Natural killer cell (primary cell): ENCODE measurements around the gene EGR1. TPM values are rescaled to one million over a fixed set of nuclear protein-coding genes. Genes with fewer than 3 reads are reported as not detected.
A peak's percentile ranks its signal among the peaks of the same experiment; 100 is the strongest.

ENCODE experiments used
- ATAC-seq, 3 donors: fragments of 150-1000 bp in 2 of 3; fragments of 200-7000 bp in 1 of 3; cut with Tn5 transposase; 1 replicate in 1 of 3; 2 replicates in 2 of 3; pipeline ENCODE4 v1.10.0; 2021; ENCODE audit warnings: mild to moderate bottlenecking in 2 of 3, moderate library complexity in 2 of 3
- DNase-seq, 2 donors: peaks; one replicate each; pipeline versions ENCODE4 v3.0.0 to v3.0.0-alpha.2; 2013 to 2021; ENCODE audit warnings: mixed read lengths in 1 of 2
- H3K27ac ChIP-seq: one replicate; pipeline ENCODE4 v1.5.1; 2013; ENCODE audit warnings: mild to moderate bottlenecking, low read length
- H3K27me3 ChIP-seq: one replicate; pipeline ENCODE4 v1.6.1; 2013; ENCODE audit warnings: low read length; ENCODE audit not compliant: control insufficient read depth, insufficient read depth
- H3K36me3 ChIP-seq: one replicate; pipeline ENCODE4 v1.6.1; 2013; ENCODE audit warnings: low read length; ENCODE audit not compliant: control insufficient read depth, insufficient read depth
- H3K4me1 ChIP-seq: one replicate; pipeline ENCODE4 v1.6.1; 2013; ENCODE audit warnings: low read length; ENCODE audit not compliant: control insufficient read depth, insufficient read depth
- H3K4me3 ChIP-seq: one replicate; pipeline ENCODE4 v1.5.1; 2013; ENCODE audit warnings: low read length
- H3K9me3 ChIP-seq: one replicate; pipeline ENCODE4 v1.6.1; 2013; ENCODE audit warnings: low read length; ENCODE audit not compliant: control insufficient read depth, insufficient read depth
- H3K27ac Mint-ChIP-seq, 2 donors: one replicate each; pipeline ENCODE4 v1.8.0; 2022; ENCODE audit warnings: mild to moderate bottlenecking in 2 of 2, mixed read lengths in 2 of 2, moderate library complexity in 1 of 2
- H3K27me3 Mint-ChIP-seq, 2 donors: one replicate each; pipeline ENCODE4 v1.8.0; 2022; ENCODE audit warnings: low read depth in 2 of 2, mixed read lengths in 2 of 2
- H3K36me3 Mint-ChIP-seq: one replicate; pipeline ENCODE4 v1.8.0; 2022; ENCODE audit warnings: mixed read lengths
- H3K4me1 Mint-ChIP-seq, 2 donors: one replicate each; pipeline ENCODE4 v1.8.0; 2022; ENCODE audit warnings: mixed read lengths in 2 of 2
- H3K4me3 Mint-ChIP-seq: one replicate; pipeline ENCODE4 v1.8.0; 2022; ENCODE audit warnings: mild to moderate bottlenecking, moderate library complexity, mixed read lengths
- H3K9me3 Mint-ChIP-seq, 2 donors: one replicate each; pipeline ENCODE4 v1.8.0; 2022; ENCODE audit warnings: mixed read lengths in 2 of 2
- CTCF ChIP-seq: fragments of 200-600 bp; IDR thresholded peaks from one replicate; pipeline ENCODE4 v1.8.0; 2022; ENCODE audit warnings: antibody characterized with exemption
- WGBS: methylation state at CpG from one replicate; pipeline ENCODE4 v1.1.7; 2013; ENCODE audit warnings: missing lambda C conversion rate; ENCODE audit not compliant: insufficient coverage; 5-methylcytosine and 5-hydroxymethylcytosine counted together
- intact Hi-C: fragments of 100-400 bp; cut with micrococcal nuclease; formaldehyde crosslinking; loops from one replicate; pipeline ENCODE4 v1.14.2; 2022
- total RNA-seq, 4 donors: library from RNA; stranded (reverse); fragments of 120-200 nt in 1 of 4; gene quantifications; one replicate each; pipeline versions ENCODE4 v1.2.3 to v1.2.4, GENCODE V29; 2013 to 2022

The EGR1 gene
- total RNA-seq, 3 donors from 2014 or later (not counting 1 experiment from before 2014, with no cell fraction given), result 52.1 to 137 (median 84.8) TPM

GRCh38 chr5:138468966-138469539 is 3.8 kb downstream of the EGR1 start:
- intact Hi-C loops, result no loop called here
- peak overlapping the region; percentile 72 for H3K4me3 Mint-ChIP-seq

GRCh38 chr5:138469540-138470321 is 4.5 kb downstream of the EGR1 start:
- no peaks in the 10 kb centered on the region for H3K9me3 Mint-ChIP-seq
- no peaks in the 10 kb centered on the region for H3K36me3 ChIP-seq
- DNase-seq (no peak), ATAC-seq (no peak)
- WGBS, result 91% methylated on average over 8 of the region's 8 CpGs
- intact Hi-C loops, result no loop called here
- no peaks in the 10 kb centered on the region for H3K27me3 ChIP-seq
- no peaks in the 10 kb centered on the region for H3K27me3 Mint-ChIP-seq
- peaks cover 16% of the 10 kb centered on the region for H3K4me1 ChIP-seq
- H3K27ac Mint-ChIP-seq, result no peak overlapping the region
- H3K4me3 Mint-ChIP-seq, result no peak overlapping the region
- H3K4me3 ChIP-seq, result no peak overlapping the region
- H3K9me3 ChIP-seq, result no peaks in the 10 kb centered on the region
- peaks cover 8 to 22% of the 10 kb centered on the region in 2 donors for H3K4me1 Mint-ChIP-seq
- TF ChIP-seq CTCF, result no peak
- H3K27ac ChIP-seq, result no peak overlapping the region
- no peaks in the 10 kb centered on the region for H3K36me3 Mint-ChIP-seq

More at GRCh38 chr5:138468966-138469539, 3.8 kb downstream of the EGR1 start:
- peaks cover 8 to 22% of the 10 kb centered on the region in 2 donors for H3K4me1 Mint-ChIP-seq
- Histone ChIP-seq H3K4me3 (no peak overlapping the region), H3K36me3 (no peaks in the 10 kb centered on the region), H3K9me3 (no peaks in the 10 kb centered on the region), H3K27me3 (no peaks in the 10 kb centered on the region), H3K4me1 (peaks cover 20% of the 10 kb centered on the region), H3K27ac (no peak overlapping the region)
- ATAC-seq, result no peak
- H3K36me3 Mint-ChIP-seq, result no peaks in the 10 kb centered on the region
- H3K27me3 Mint-ChIP-seq, result no peaks in the 10 kb centered on the region
- 96% methylated on average over 7 of the region's 8 CpGs for WGBS
- H3K27ac Mint-ChIP-seq, result peak overlapping the region in 1 of 2 donors; percentile 53
- H3K9me3 Mint-ChIP-seq, result no peaks in the 10 kb centered on the region
- DNase-seq, result no peak
- no peak for TF ChIP-seq CTCF

- no peak overlapping the region for H3K27ac ChIP-seq
- Mint-ChIP-seq H3K36me3 (no peaks in the 10 kb centered on the region), H3K9me3 (no peaks in the 10 kb centered on the region), H3K27me3 (peaks cover 5% of the 10 kb centered on the region in 2 donors), H3K4me3 (no peak overlapping the region), H3K4me1 (peaks cover 8 to 22% of the 10 kb centered on the region in 2 donors), H3K27ac (no peak overlapping the region)
- H3K4me1 ChIP-seq, result peaks cover 16% of the 10 kb centered on the region
- WGBS, result 100% methylated on average over 1 of the region's 3 CpGs
- no peaks in the 10 kb centered on the region for H3K36me3 ChIP-seq
- DNase-seq (no peak), ATAC-seq (peak in 1 of 3 donors; percentile 1)
- no peak overlapping the region for H3K4me3 ChIP-seq
- intact Hi-C loops, result loop anchor here (1.0 kb wide), 1 partner anchor 11 kb away; no protein-coding TSS in a partner anchor
- TF ChIP-seq CTCF, result no peak
- H3K9me3 ChIP-seq, result no peaks in the 10 kb centered on the region
- no peaks in the 10 kb centered on the region for H3K27me3 ChIP-seq
Observed at GRCh38 chr5:138470322-138471051, 5.2 kb downstream of the EGR1 start.
